ENCODE results near the gene GPC6. TPM values are rescaled to one million over a fixed set of nuclear protein-coding genes. Genes with fewer than 3 reads are reported as not detected.
A peak's percentile ranks its signal among the peaks of the same experiment; 100 is the strongest.

The GPC6 gene
- total RNA-seq, 1 donor from 2014 or later = 42.9 TPM

- Histone ChIP-seq H3K4me3 (no peak overlapping the region), H3K9ac (no peak overlapping the region), H2AFZ (replicated peaks) (no peak overlapping the region), H3K79me2 (ENCODE audit: low read depth) (no peaks in the 10 kb centered on the region), H3K27ac (no peak overlapping the region), H3K27me3 (no peaks in the 10 kb centered on the region), H3F3A (ENCODE audit: low read depth) (no peaks in the 10 kb centered on the region), H3K9me3 (ENCODE audit: low read depth) (no peaks in the 10 kb centered on the region), H3K4me1 (no peaks in the 10 kb centered on the region), H4K20me1 (ENCODE audit: low read depth) (no peaks in the 10 kb centered on the region), H3K4me2 (no peak overlapping the region), H3K36me3 (no peaks in the 10 kb centered on the region)
- no peak for DNase-seq (ENCODE audit: low spot score)
- H3K36me3 Mint-ChIP-seq = no peaks in the 10 kb centered on the region
- no peaks in the 10 kb centered on the region for H3K9me3 Mint-ChIP-seq
- H3K27ac Mint-ChIP-seq = no peak overlapping the region
- H3K4me3 Mint-ChIP-seq = no peak overlapping the region
- TF ChIP-seq EZH2phosphoT487 (IDR thresholded peaks at IDR 0.05) (no peak), EZH2 (IDR thresholded peaks at IDR 0.05) (no peak)
- TF ChIP-seq, protein P1, sequence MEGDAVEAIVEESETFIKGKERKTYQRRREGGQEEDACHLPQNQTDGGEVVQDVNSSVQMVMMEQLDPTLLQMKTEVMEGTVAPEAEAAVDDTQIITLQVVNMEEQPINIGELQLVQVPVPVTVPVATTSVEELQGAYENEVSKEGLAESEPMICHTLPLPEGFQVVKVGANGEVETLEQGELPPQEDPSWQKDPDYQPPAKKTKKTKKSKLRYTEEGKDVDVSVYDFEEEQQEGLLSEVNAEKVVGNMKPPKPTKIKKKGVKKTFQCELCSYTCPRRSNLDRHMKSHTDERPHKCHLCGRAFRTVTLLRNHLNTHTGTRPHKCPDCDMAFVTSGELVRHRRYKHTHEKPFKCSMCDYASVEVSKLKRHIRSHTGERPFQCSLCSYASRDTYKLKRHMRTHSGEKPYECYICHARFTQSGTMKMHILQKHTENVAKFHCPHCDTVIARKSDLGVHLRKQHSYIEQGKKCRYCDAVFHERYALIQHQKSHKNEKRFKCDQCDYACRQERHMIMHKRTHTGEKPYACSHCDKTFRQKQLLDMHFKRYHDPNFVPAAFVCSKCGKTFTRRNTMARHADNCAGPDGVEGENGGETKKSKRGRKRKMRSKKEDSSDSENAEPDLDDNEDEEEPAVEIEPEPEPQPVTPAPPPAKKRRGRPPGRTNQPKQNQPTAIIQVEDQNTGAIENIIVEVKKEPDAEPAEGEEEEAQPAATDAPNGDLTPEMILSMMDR (IDR thresholded peaks at IDR 0.05) = peak; percentile 28
- peaks cover 3% of the 10 kb centered on the region for H3K4me1 Mint-ChIP-seq
- H3K27me3 Mint-ChIP-seq (ENCODE audit: insufficient read depth, low read depth) = no peaks in the 10 kb centered on the region
Measured at GRCh38 chr13:94115054-94115453, 888.4 kb downstream of the GPC6 start.

DNA sequence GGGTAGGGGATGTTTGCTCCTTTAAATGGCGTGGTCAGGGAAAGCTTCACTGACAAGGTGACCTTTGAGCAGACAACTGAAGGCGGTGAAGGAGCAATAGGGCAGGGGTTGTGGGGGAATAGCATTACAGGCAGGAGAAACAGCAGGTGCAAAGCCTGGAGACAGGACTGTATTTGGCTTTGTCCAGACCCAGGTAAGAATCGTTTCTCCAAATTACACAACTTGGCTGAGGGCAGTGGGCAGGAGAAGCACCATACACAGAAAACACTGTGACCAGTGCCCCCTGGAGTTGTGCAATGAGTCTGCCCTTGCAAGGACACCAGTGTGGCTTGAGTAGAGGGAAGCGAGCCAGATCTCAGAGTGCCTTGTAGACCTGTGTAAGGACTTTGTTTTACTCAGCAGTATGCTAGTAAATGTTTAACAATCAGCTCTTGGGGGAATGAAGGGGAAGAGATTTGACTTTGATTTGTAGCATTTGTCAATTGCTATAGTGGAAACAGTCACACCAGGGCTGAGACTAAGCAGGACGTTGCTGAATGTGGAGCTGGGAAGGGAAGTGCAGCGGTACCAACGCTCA, 892.8 kb downstream of the GPC6 start:
- Histone ChIP-seq H3K79me2 (ENCODE audit: low read depth) (no peaks in the 10 kb centered on the region), H3K9me3 (ENCODE audit: low read depth) (no peaks in the 10 kb centered on the region), H3K27me3 (no peaks in the 10 kb centered on the region), H3K36me3 (no peaks in the 10 kb centered on the region), H4K20me1 (ENCODE audit: low read depth) (no peaks in the 10 kb centered on the region), H3K4me1 (no peaks in the 10 kb centered on the region), H3K9ac (no peak overlapping the region), H3K4me2 (no peak overlapping the region), H3K4me3 (no peak overlapping the region), H2AFZ (replicated peaks) (no peak overlapping the region), H3K27ac (no peak overlapping the region), H3F3A (ENCODE audit: low read depth) (no peaks in the 10 kb centered on the region)
- H3K27me3 Mint-ChIP-seq (ENCODE audit: insufficient read depth, low read depth) = no peaks in the 10 kb centered on the region
- H3K36me3 Mint-ChIP-seq = no peaks in the 10 kb centered on the region
- H3K4me1 Mint-ChIP-seq = no peaks in the 10 kb centered on the region
- no peak for DNase-seq (ENCODE audit: low spot score)
- no peaks in the 10 kb centered on the region for H3K9me3 Mint-ChIP-seq
- no peak overlapping the region for H3K27ac Mint-ChIP-seq
- TF ChIP-seq, protein P1 (IDR thresholded peaks at IDR 0.05) = peak; percentile 8
- no peak for TF ChIP-seq EZH2phosphoT487 (IDR thresholded peaks at IDR 0.05)
- no peak overlapping the region for H3K4me3 Mint-ChIP-seq

DNA sequence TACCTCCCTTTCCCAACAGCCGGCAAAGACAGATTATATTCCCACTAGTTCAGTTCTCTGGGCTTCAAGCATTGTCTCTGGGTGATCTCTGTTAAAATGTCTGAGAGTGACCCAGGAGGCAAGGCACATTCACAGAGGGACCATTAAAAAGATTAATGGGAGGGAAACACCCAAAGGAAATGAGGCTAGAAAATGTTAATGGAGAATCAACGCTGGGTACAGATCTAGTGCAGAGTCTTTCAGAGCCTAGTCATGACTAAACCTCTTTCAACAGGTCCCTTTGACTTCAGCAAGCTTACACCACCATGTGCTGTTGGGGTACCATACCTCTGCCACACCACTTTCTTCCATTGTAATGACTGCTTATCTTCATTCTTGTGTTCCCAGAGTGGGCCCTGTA, 894.3 kb downstream of the GPC6 start:
- Histone ChIP-seq H3K27me3 (no peaks in the 10 kb centered on the region), H3K4me3 (no peak overlapping the region), H2AFZ (replicated peaks) (no peak overlapping the region), H3K9ac (no peak overlapping the region), H3K79me2 (ENCODE audit: low read depth) (no peaks in the 10 kb centered on the region), H4K20me1 (ENCODE audit: low read depth) (no peaks in the 10 kb centered on the region), H3K4me1 (no peaks in the 10 kb centered on the region), H3K27ac (no peak overlapping the region), H3K36me3 (no peaks in the 10 kb centered on the region), H3K4me2 (no peak overlapping the region), H3K9me3 (ENCODE audit: low read depth) (no peaks in the 10 kb centered on the region), H3F3A (ENCODE audit: low read depth) (no peaks in the 10 kb centered on the region)
- no peak for DNase-seq (ENCODE audit: low spot score)
- no peak overlapping the region for H3K27ac Mint-ChIP-seq
- no peaks in the 10 kb centered on the region for H3K27me3 Mint-ChIP-seq (ENCODE audit: insufficient read depth, low read depth)
- TF ChIP-seq EZH2phosphoT487 (IDR thresholded peaks at IDR 0.05) (no peak), EZH2 (IDR thresholded peaks at IDR 0.05) (no peak)
- TF ChIP-seq, protein P1 (IDR thresholded peaks at IDR 0.05) = no peak
- no peaks in the 10 kb centered on the region for H3K4me1 Mint-ChIP-seq
- H3K4me3 Mint-ChIP-seq = no peak overlapping the region
- H3K36me3 Mint-ChIP-seq = no peaks in the 10 kb centered on the region
- no peaks in the 10 kb centered on the region for H3K9me3 Mint-ChIP-seq

Data from neural progenitor cell (in vitro differentiated cells).